Measurements from ENCODE around the gene PERM1.

DNA sequence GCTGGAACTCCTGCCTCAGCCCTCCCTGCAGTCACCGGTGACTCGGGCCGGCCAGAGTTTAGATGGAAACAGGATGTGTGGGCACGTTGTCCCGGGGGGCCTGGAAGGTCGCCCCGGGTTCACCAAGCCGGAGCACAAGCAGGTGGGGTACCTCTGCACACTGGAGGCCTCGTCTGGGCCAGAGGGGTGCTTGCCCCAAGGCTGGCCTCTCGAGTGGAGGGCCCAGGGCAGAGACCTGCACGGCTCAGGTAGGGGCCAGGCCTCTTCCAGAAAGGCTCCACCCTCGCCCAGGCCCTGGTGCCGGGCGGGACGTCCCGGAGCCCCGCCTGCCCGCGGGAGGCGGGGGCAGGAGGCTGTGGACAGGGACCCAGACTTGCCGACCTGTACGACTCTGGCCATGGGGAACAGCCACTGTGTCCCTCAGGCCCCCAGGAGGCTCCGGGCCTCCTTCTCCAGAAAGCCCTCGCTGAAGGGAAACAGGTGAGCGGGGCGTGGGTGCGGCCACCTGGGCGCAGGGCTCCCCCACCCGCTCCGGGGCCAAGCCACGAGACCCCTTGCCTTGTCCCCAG is 15.7 kb downstream of the PERM1 start, which contains the start of gene PLEKHN1:
- TF ChIP-seq, protein P1, sequence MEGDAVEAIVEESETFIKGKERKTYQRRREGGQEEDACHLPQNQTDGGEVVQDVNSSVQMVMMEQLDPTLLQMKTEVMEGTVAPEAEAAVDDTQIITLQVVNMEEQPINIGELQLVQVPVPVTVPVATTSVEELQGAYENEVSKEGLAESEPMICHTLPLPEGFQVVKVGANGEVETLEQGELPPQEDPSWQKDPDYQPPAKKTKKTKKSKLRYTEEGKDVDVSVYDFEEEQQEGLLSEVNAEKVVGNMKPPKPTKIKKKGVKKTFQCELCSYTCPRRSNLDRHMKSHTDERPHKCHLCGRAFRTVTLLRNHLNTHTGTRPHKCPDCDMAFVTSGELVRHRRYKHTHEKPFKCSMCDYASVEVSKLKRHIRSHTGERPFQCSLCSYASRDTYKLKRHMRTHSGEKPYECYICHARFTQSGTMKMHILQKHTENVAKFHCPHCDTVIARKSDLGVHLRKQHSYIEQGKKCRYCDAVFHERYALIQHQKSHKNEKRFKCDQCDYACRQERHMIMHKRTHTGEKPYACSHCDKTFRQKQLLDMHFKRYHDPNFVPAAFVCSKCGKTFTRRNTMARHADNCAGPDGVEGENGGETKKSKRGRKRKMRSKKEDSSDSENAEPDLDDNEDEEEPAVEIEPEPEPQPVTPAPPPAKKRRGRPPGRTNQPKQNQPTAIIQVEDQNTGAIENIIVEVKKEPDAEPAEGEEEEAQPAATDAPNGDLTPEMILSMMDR (conservative IDR thresholded peaks at IDR 0.05; ENCODE audit: low read length) = no peak
- no peak for TF ChIP-seq EZH2phosphoT487 (IDR thresholded peaks at IDR 0.05; ENCODE audit: borderline replicate concordance, low read depth, low read length)
